OCI-LY7 (cell line): ENCODE measurements around the gene IRX4. TPM values are rescaled to one million over a fixed set of nuclear protein-coding genes. Genes with fewer than 3 reads are reported as not detected.

ENCODE experiments used
- BruUV-seq: library from RNA; stranded (reverse); fragments of 400-500 nt; replicated peaks from 2 replicates; lab custom pipeline; 2021; lab: Mats Ljungman, UMichigan
- CTCF ChIA-PET: fragments of 300-600 bp; sonication (Branson Sonifier 250); formaldehyde crosslinking; loops from one replicate; lab custom pipeline; 2022; ENCODE audit warnings: antibody characterized with exemption; ENCODE audit not compliant: unreplicated experiment; lab: Charles Lee
- POLR2A ChIA-PET: fragments of 300-600 bp; sonication (Branson Sonifier 250); formaldehyde crosslinking; loops from one replicate; lab custom pipeline; 2022; ENCODE audit warnings: antibody characterized with exemption; lab: Charles Lee
- DNase-seq: peaks from one replicate; pipeline ENCODE4 v3.0.0-alpha.2; 2015; ENCODE audit warnings: low spot score
- H2AFZ ChIP-seq: fragments of 200-600 bp; sonication (generic), shearing (Covaris generic); 2 replicates; pipeline ENCODE4 v1.6.1; 2014; ENCODE audit warnings: mild to moderate bottlenecking, antibody characterized with exemption, low read length, moderate library complexity
- H3K27ac ChIP-seq: fragments of 200-600 bp; sonication (generic); 2 replicates; pipeline ENCODE4 v1.5.1; 2014; ENCODE audit warnings: mixed run types, low read depth, mild to moderate bottlenecking, moderate library complexity, low read length, inconsistent platforms; ENCODE audit not compliant: poor library complexity, severe bottlenecking
- H3K36me3 ChIP-seq: fragments of 200-600 bp; sonication (generic); 2 replicates; pipeline ENCODE4 v1.6.1; 2014; ENCODE audit warnings: mild to moderate bottlenecking, antibody characterized with exemption, low read length, moderate library complexity, mixed read lengths; ENCODE audit not compliant: insufficient read depth
- H3K4me1 ChIP-seq: fragments of 200-600 bp; sonication (generic); 2 replicates; pipeline ENCODE4 v1.5.1; 2014; ENCODE audit warnings: mild to moderate bottlenecking, low read length; ENCODE audit not compliant: insufficient read depth, poor library complexity, severe bottlenecking
- H3K4me2 ChIP-seq: fragments of 200-600 bp; sonication (generic); 2 replicates; pipeline ENCODE4 v1.6.1; 2014; ENCODE audit warnings: mild to moderate bottlenecking, low read length
- H3K4me3 ChIP-seq: fragments of 200-600 bp; sonication (generic); 2 replicates; pipeline ENCODE4 v1.5.1; 2014; ENCODE audit warnings: mild to moderate bottlenecking, low read depth, low read length; ENCODE audit not compliant: poor library complexity, severe bottlenecking
- H3K79me2 ChIP-seq: fragments of 200-600 bp; sonication (generic); 2 replicates; pipeline ENCODE4 v1.6.1; 2016; ENCODE audit warnings: low read depth, mild to moderate bottlenecking, low read length, moderate library complexity, mixed read lengths; ENCODE audit not compliant: insufficient read depth
- H3K9me2 ChIP-seq: fragments of 200-600 bp; sonication (generic); 2 replicates; pipeline ENCODE4 v1.6.1; 2016; ENCODE audit warnings: mild to moderate bottlenecking, low read length, mixed read lengths; ENCODE audit not compliant: insufficient read depth
- H3K9me3 ChIP-seq: fragments of 200-600 bp; sonication (generic); 2 replicates; pipeline ENCODE4 v1.6.1; 2014; ENCODE audit warnings: mild to moderate bottlenecking, mixed run types, low read length, mixed read lengths
- H4K20me1 ChIP-seq: fragments of 200-600 bp; sonication (generic); 2 replicates; pipeline ENCODE4 v1.6.1; 2014; ENCODE audit warnings: mild to moderate bottlenecking, antibody characterized with exemption, low read length, moderate library complexity, mixed read lengths; ENCODE audit not compliant: insufficient read depth
- CTCF ChIP-seq: fragments of 200-600 bp; sonication (generic); conservative IDR thresholded peaks from 2 replicates; pipeline ENCODE4 v1.5.1; 2014; ENCODE audit warnings: mild to moderate bottlenecking, antibody characterized with exemption, low read length, moderate library complexity, mixed read lengths
- EZH2phosphoT487 ChIP-seq: fragments of 200-600 bp; sonication (generic); IDR thresholded peaks from 2 replicates; pipeline ENCODE4 v1.6.1; 2018; ENCODE audit warnings: low read depth, borderline replicate concordance, mild to moderate bottlenecking, mixed run types, antibody characterized with exemption, low read length, moderate library complexity, mixed read lengths
- intact Hi-C: fragments of 100-400 bp; cut with micrococcal nuclease; formaldehyde crosslinking; loops from one replicate; pipeline ENCODE4 v1.10.0; 2022; ENCODE audit not compliant: unreplicated experiment
- total RNA-seq, 2 experiments: library from RNA; depleted of rRNA in 1 of 2; stranded (reverse); fragments of >200 nt in 1 of 2; shearing (Covaris generic) in 1 of 2; gene quantifications; 2 replicates each; pipeline ENCODE4 v1.2.3, GENCODE V29; 2014 to 2022

Gene IRX4
- total RNA-seq, 2 experiments from 2014 or later = not detected

GRCh38 chr5:1885404-1885755 lies 2.7 kb upstream of the IRX4 start:
- H4K20me1 ChIP-seq = no peaks in the 10 kb centered on the region
- intact Hi-C loops = no loop called here

GRCh38 chr5:1884678-1885403 lies 2.1 kb upstream of the IRX4 start:
- no peak overlapping the region for H3K4me3 ChIP-seq
- no peaks in the 10 kb centered on the region for H3K79me2 ChIP-seq
- H3K27ac ChIP-seq = no peak overlapping the region
- intact Hi-C loops = no loop called here
- DNase-seq = no peak
- no peaks in the 10 kb centered on the region for H3K9me2 ChIP-seq
- ChIA-PET CTCF (no interaction called here), POLR2A (no interaction called here)
- BruUV-seq = no TSS peak
- H3K4me2 ChIP-seq = no peak overlapping the region
- H3K36me3 ChIP-seq = no peaks in the 10 kb centered on the region
- H3K9me3 ChIP-seq = no peaks in the 10 kb centered on the region
- no peaks in the 10 kb centered on the region for H4K20me1 ChIP-seq
- no peak overlapping the region for H2AFZ ChIP-seq
- TF ChIP-seq CTCF (no peak), EZH2phosphoT487 (no peak)
- H3K4me1 ChIP-seq = no peaks in the 10 kb centered on the region

More at GRCh38 chr5:1885404-1885755, 2.7 kb upstream of the IRX4 start:
- CTCF ChIA-PET = no interaction called here
- POLR2A ChIA-PET = no interaction called here
- Histone ChIP-seq H3K4me3 (no peak overlapping the region), H3K4me2 (no peak overlapping the region), H3K27ac (no peak overlapping the region), H3K4me1 (no peaks in the 10 kb centered on the region), H3K9me3 (no peaks in the 10 kb centered on the region), H3K79me2 (no peaks in the 10 kb centered on the region), H3K36me3 (no peaks in the 10 kb centered on the region), H2AFZ (no peak overlapping the region), H3K9me2 (no peaks in the 10 kb centered on the region)
- no peak for DNase-seq
- BruUV-seq = no TSS peak
- no peak for TF ChIP-seq EZH2phosphoT487
- no peak for TF ChIP-seq CTCF

- Histone ChIP-seq H3K36me3 (no peaks in the 10 kb centered on the region), H3K4me1 (no peaks in the 10 kb centered on the region), H3K9me3 (no peaks in the 10 kb centered on the region), H3K4me2 (no peak overlapping the region), H3K9me2 (no peaks in the 10 kb centered on the region), H3K79me2 (no peaks in the 10 kb centered on the region), H2AFZ (no peak overlapping the region), H4K20me1 (no peaks in the 10 kb centered on the region), H3K4me3 (no peak overlapping the region), H3K27ac (no peak overlapping the region)
- ChIA-PET CTCF (no interaction called here), POLR2A (no interaction called here)
- no peak for DNase-seq
- TF ChIP-seq CTCF (no peak), EZH2phosphoT487 (no peak)
- intact Hi-C loops = no loop called here
- no TSS peak for BruUV-seq
Measured at GRCh38 chr5:1883925-1884677, 1.4 kb upstream of the IRX4 start.
